ENCODE results near the gene FRMD4A.
A peak's percentile ranks its signal among the peaks of the same experiment; 100 is the strongest.
"Not testable (repeated sequence)": the region's sequence is repeated elsewhere in the genome, so short reads cannot be mapped to it uniquely, and the experiment has no call there.

Gene FRMD4A

DNA sequence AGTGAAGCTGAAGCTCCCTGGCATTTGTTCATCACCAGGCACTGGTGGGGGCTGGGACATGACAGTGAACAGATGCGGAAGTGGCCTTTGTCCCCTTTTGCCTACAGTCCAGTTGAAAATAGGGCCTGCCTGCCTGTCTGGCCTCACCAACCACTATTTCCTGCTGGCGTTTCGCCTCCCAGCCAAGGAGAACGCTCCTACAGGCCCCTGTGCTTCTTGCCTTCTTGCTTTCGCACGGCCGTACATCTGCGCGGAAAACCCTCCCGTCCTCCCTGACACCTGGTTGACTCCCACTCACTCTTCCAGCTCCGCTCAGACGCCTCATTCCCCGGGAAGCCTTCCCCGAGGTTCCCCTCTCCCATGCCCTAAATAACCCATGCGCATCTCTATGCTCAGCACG, 426.7 kb downstream of the FRMD4A start:
- DNase-seq (ENCODE audit: low read depth): no peak
- no peak overlapping the region for H3K4me3 ChIP-seq (ENCODE audit: low read length)
- TF ChIP-seq, protein P1, sequence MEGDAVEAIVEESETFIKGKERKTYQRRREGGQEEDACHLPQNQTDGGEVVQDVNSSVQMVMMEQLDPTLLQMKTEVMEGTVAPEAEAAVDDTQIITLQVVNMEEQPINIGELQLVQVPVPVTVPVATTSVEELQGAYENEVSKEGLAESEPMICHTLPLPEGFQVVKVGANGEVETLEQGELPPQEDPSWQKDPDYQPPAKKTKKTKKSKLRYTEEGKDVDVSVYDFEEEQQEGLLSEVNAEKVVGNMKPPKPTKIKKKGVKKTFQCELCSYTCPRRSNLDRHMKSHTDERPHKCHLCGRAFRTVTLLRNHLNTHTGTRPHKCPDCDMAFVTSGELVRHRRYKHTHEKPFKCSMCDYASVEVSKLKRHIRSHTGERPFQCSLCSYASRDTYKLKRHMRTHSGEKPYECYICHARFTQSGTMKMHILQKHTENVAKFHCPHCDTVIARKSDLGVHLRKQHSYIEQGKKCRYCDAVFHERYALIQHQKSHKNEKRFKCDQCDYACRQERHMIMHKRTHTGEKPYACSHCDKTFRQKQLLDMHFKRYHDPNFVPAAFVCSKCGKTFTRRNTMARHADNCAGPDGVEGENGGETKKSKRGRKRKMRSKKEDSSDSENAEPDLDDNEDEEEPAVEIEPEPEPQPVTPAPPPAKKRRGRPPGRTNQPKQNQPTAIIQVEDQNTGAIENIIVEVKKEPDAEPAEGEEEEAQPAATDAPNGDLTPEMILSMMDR (IDR thresholded peaks at IDR 0.05; ENCODE audit: insufficient read depth, low read depth, low read length, missing control alignments): no peak

DNA sequence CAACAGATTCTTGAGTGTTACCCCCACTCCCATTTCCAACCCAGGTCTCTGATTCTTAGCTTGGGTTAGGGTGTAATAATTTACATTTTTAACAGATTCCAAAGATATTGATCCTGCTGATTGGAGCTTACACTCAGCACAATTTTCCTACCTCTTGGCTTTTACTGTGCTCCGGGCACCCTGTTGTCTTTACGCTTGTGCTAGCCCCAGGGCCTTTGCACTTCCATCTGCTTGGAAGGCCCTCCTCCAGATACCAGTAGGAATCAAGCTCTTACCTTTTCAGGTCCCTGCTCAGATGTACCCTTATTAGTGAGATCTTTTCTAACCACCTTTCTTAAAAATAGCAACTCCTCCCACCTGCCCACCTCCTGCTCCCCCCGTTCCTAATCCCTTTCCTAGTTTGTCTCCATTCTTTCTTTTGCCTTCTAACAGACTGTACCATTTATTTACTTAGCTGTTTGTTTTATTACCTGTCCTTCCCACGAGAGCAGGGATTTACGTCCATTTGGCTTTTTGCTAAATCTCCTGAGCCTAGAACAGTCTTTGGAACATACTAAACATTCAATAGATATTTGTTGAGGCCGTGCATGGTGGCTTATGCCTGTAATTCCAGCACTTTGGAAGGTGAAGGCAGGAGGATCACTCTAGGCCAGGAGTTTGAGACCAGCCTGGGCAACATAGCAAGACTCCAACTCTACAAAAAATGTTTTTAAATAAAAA, 427.7 kb downstream of the FRMD4A start:
- H3K4me3 ChIP-seq (ENCODE audit: low read length): no peak overlapping the region
- no peak for DNase-seq (ENCODE audit: low read depth)
- TF ChIP-seq, protein P1 (IDR thresholded peaks at IDR 0.05; ENCODE audit: insufficient read depth, low read depth, low read length, missing control alignments): no peak

DNA sequence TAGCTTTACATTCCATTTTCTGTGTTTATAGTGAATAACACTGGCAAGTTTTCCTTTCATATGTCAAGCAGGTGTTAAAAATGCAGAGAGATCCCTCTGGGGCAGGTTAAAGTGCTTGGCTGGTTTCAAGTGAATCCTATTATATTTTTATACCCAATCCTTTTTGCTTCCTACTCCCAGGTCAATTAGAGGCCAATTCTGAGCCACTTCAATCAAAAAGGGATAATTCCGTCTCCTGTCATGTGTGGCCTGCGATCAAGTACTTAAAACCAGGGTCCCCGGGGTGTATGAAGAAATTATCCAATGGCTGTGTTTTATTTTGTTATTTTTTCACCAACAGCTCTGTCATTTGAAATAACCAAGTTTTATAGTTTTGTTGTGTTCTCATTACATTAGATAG, 430.8 kb downstream of the FRMD4A start:
- no peak for DNase-seq (ENCODE audit: low read depth)
- no peak overlapping the region for H3K4me3 ChIP-seq (ENCODE audit: low read length)
- TF ChIP-seq, protein P1 (IDR thresholded peaks at IDR 0.05; ENCODE audit: insufficient read depth, low read depth, low read length, missing control alignments): no peak

DNA sequence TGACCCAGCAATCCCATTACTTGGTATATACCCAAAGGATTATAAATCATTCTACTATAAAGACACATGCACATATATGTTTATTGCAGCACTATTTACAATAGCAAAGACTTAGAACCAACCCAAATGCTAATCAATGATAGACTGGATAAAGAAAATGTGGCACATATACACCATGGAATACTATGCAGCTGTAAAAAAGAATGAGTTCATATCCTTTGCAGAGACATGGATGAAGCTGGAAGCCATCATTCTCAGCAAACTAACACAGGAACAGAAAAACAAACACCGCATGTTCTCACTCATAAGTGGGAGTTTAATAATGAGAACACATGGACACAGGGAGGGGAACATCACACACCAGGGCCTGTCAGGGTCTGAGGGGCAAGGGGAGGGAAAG, 434.6 kb downstream of the FRMD4A start:
- not testable (repeated sequence) for DNase-seq (ENCODE audit: low read depth); H3K4me3 ChIP-seq (ENCODE audit: low read length)

DNA sequence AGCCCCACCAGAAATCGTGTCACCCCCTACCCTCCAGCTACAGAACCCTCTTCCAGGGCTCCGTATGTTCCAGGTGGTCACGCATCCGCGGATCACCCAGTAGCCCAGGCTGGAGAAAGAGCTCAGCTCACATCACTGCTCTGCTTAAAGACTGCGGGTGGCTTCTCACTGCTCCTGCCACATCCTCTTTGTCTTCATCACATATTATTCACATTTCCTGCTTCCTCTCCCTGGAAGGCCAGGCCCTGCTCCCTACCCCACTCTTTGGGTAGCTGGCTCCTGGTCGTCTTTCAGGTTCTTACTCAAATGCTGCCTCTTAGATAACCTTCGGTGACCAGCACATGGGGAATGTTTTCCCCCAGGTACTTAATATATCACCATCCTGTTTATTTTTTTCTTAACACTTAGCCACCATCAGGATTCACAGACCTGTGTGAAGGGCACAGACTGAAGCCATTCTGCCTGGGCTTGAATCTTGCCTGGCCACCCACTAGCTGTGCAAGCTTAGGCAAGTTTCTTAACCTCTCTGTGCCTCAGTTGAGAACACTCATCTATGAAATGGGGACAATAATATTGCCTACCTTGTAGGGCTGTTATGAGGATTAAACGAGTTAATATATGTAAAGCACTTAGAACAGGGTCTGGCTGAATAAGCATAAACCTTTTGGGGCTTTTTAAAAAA, 436.2 kb downstream of the FRMD4A start:
- TF ChIP-seq, protein P1 (IDR thresholded peaks at IDR 0.05; ENCODE audit: insufficient read depth, low read depth, low read length, missing control alignments): no peak
- DNase-seq (ENCODE audit: low read depth): peak; percentile 81
- no peak overlapping the region for H3K4me3 ChIP-seq (ENCODE audit: low read length)

DNA sequence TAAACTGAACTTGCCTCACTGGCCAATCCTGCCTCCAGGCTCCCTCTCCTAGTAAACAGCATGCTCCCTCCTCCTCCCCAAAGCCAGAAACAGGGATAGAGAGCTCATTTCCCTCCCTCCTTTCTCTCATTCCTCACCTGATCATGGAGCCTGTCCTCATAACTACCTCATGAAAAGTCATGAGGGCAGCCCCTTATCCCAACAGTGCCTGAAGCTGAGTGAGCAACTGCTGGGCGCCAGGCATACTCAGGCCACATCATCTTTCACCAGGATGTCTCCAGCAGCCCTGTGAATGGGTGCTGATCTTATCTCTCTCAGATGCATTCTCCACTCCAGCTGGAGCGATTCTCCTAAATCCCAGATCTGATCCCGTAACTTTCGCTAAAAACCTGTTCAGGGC, 436.8 kb downstream of the FRMD4A start:
- DNase-seq (ENCODE audit: low read depth): peak; percentile 36
- TF ChIP-seq, protein P1 (IDR thresholded peaks at IDR 0.05; ENCODE audit: insufficient read depth, low read depth, low read length, missing control alignments): no peak
- H3K4me3 ChIP-seq (ENCODE audit: low read length): no peak overlapping the region

DNA sequence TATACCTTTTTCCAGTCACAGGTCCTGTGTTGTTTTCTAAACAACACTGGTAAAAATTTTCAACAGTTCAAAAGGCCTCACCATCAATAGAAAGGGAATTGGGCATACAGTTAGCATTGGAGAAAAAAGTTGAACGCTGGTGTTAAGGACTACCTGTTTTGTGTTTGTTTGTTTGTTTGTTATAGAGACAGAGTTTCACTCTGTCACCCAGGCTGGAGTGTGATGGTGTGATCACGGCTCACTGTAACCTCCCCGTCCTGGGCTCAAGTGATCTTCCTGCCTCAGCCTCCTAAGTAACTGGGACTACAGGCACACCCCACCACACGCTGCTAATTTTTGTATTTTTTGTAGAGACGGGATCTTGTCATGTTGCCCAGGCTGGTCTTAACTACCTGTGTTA, 437.9 kb downstream of the FRMD4A start:
- TF ChIP-seq, protein P1 (IDR thresholded peaks at IDR 0.05; ENCODE audit: insufficient read depth, low read depth, low read length, missing control alignments): no peak
- H3K4me3 ChIP-seq (ENCODE audit: low read length): no peak overlapping the region

More for the DNA sequence above, 437.9 kb downstream of the FRMD4A start:
- DNase-seq (ENCODE audit: low read depth): no peak

All from epithelial cell of esophagus (primary cell).